AG04449 (cell line): ENCODE data around the gene MPHOSPH9.

Experiments
- CTCF ChIA-PET: fragments of 350-600 bp; formaldehyde crosslinking; extraction: SDS; loops from one replicate; lab custom pipeline; 2021; ENCODE audit warnings: antibody characterized with exemption; lab: Yijun Ruan, JAX
- POLR2A ChIA-PET: fragments of 400-600, 350-600 bp; formaldehyde crosslinking; extraction: SDS; loops from one replicate; lab custom pipeline; 2020; ENCODE audit warnings: antibody characterized with exemption, inconsistent platforms; lab: Yijun Ruan, JAX
- DNase-seq: peaks from one replicate; pipeline ENCODE4 v3.0.0-alpha.2; 2010; ENCODE audit warnings: low read depth, low spot score
- H3K4me3 ChIP-seq: 2 replicates; pipeline ENCODE4 v1.5.1; 2011; ENCODE audit warnings: low read depth, mild to moderate bottlenecking, control low read depth, low read length
- CTCF ChIP-seq: IDR thresholded peaks from one replicate; pipeline ENCODE4 v1.5.1; 2011; ENCODE audit warnings: mild to moderate bottlenecking, moderate library complexity, low read length, control low read depth, inconsistent platforms; ENCODE audit not compliant: insufficient read depth; ENCODE audit errors: missing control alignments

The MPHOSPH9 gene

GRCh38 chr12:123119808-123120207 is 113.1 kb downstream of the MPHOSPH9 start:
- H3K4me3 ChIP-seq = no peak overlapping the region
- no peak for TF ChIP-seq CTCF
- ChIA-PET POLR2A (interaction anchor here (1.2 kb wide), 1 partner anchor 24 kb away, joined by 3 read pairs; no protein-coding TSS in a partner anchor), CTCF (no interaction called here)
- DNase-seq = no peak

- no peak for TF ChIP-seq CTCF
- DNase-seq = no peak
- ChIA-PET CTCF (no interaction called here), POLR2A (no interaction called here)
- no peak overlapping the region for H3K4me3 ChIP-seq
Measured at GRCh38 chr12:123118497-123118896, 114.4 kb downstream of the MPHOSPH9 start.

- ChIA-PET CTCF (interaction anchor here (1.0 kb wide), 1 partner anchor 11 kb away, joined by 5 read pairs; no protein-coding TSS in a partner anchor), POLR2A (interaction anchor here (0.5 to 1.2 kb wide), 4 partner anchors 11 to 134 kb away, joined by 3 to 4 read pairs (median 4); no protein-coding TSS in a partner anchor)
- H3K4me3 ChIP-seq = no peak overlapping the region
- DNase-seq = peak; percentile 81
- TF ChIP-seq CTCF = no peak
Measured at GRCh38 chr12:123115409-123116121, 117.4 kb downstream of the MPHOSPH9 start.

- no peak overlapping the region for H3K4me3 ChIP-seq
- CTCF ChIA-PET = interaction anchor here (0.9 to 1.2 kb wide), 4 partner anchors 12 to 72 kb away, joined by 3 to 5 read pairs (median 4); no protein-coding TSS in a partner anchor
- POLR2A ChIA-PET = interaction anchor here (1.0 to 1.2 kb wide), 2 partner anchors 10 to 25 kb away, joined by 3 to 4 read pairs; no protein-coding TSS in a partner anchor
- DNase-seq = no peak
- TF ChIP-seq CTCF = no peak
Measured at GRCh38 chr12:123114304-123115083, 118.4 kb downstream of the MPHOSPH9 start.

- CTCF ChIA-PET = no interaction called here
- H3K4me3 ChIP-seq = no peak overlapping the region
- no peak for TF ChIP-seq CTCF
- POLR2A ChIA-PET = no interaction called here
- no peak for DNase-seq
Measured at GRCh38 chr12:123113026-123113425, 119.9 kb downstream of the MPHOSPH9 start.

GRCh38 chr12:123111498-123112165 is 121.3 kb downstream of the MPHOSPH9 start:
- CTCF ChIA-PET = no interaction called here
- DNase-seq = no peak
- POLR2A ChIA-PET = no interaction called here
- H3K4me3 ChIP-seq = no peak overlapping the region
- TF ChIP-seq CTCF = no peak
